ENCODE results near the gene CFAP65.

DNA sequence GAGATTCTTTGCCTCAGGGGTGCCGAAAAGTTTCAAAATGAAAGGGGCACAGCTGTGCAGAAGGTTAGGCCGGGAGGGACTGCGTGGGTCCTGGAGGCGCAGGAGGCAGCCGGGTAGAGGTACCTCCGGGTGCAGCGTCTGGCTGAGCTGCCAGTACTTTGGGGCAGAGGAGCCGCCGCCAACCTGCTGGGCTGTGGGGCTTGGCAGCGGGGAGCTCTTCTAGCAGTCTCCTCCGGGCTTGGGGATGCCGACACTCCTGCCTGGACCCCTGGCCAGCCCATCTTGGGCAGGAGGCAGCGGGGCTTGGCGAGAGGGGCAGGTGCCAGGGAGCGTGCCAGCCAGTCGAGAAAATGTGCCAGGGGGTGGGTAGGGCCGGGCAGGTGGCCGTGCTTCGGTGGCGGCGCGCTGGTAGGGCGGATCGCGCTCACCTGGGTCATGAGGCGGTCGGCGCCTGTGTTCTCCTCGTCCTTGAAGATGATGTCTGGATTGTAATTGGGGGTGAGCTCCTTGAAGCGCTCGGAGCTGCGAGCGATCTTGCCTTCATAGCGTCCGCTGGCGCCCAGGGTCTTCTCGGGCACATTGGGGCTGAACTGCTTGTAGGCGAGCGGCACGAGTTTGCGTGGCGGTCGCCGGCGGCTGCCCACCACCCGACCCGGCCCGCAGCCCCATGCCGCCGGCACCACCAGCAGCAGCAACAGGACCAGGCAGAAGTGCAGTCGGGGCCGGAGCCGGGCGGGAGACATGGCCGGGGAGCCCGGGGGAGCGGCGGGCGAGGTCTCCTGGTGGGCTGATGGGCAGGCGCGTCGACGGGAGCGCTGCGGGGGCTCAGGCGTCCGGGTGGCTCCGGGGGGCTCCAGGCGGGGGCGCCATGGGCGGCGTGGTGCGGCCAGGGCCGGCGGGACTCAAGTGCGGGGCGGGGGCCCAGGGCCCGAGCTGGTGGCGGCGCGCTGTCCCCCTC is 18.7 kb upstream of the CFAP65 start:
- TF ChIP-seq ZZZ3 (CRISPR knock-in tag; IDR thresholded peaks at IDR 0.05; ENCODE audit: borderline replicate concordance), result no peak
- no peak for TF ChIP-seq ZNF644 (CRISPR knock-in tag; IDR thresholded peaks at IDR 0.05; ENCODE audit: low read depth)
- no peak for TF ChIP-seq ZNF670 (CRISPR knock-in tag; IDR thresholded peaks at IDR 0.05; ENCODE audit: borderline replicate concordance)
- TF ChIP-seq, protein P1, sequence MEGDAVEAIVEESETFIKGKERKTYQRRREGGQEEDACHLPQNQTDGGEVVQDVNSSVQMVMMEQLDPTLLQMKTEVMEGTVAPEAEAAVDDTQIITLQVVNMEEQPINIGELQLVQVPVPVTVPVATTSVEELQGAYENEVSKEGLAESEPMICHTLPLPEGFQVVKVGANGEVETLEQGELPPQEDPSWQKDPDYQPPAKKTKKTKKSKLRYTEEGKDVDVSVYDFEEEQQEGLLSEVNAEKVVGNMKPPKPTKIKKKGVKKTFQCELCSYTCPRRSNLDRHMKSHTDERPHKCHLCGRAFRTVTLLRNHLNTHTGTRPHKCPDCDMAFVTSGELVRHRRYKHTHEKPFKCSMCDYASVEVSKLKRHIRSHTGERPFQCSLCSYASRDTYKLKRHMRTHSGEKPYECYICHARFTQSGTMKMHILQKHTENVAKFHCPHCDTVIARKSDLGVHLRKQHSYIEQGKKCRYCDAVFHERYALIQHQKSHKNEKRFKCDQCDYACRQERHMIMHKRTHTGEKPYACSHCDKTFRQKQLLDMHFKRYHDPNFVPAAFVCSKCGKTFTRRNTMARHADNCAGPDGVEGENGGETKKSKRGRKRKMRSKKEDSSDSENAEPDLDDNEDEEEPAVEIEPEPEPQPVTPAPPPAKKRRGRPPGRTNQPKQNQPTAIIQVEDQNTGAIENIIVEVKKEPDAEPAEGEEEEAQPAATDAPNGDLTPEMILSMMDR (CRISPR knock-in tag; IDR thresholded peaks at IDR 0.05), result no peak
- no peak for TF ChIP-seq CCAR2 (optimal IDR thresholded peaks at IDR 0.05; ENCODE audit: low read depth, low read length)
- no peak for TF ChIP-seq NR2F2 (IDR thresholded peaks at IDR 0.05; ENCODE audit: borderline replicate concordance, low read depth)
- no peak for TF ChIP-seq KAT7 (CRISPR knock-in tag; IDR thresholded peaks at IDR 0.05; ENCODE audit: borderline replicate concordance)
- TF ChIP-seq KDM4B (CRISPR knock-in tag; IDR thresholded peaks at IDR 0.05), result no peak
- no peak for TF ChIP-seq ZSCAN12 (CRISPR knock-in tag; IDR thresholded peaks at IDR 0.05)
- TF ChIP-seq JUN (CRISPR knock-in tag; IDR thresholded peaks at IDR 0.05), result no peak

All from HepG2 (cell line).